ENCODE results near the gene MYH11.
"Not testable (repeated sequence)": the region's sequence is repeated elsewhere in the genome, so short reads cannot be mapped to it uniquely, and the experiment has no call there.

The MYH11 gene

GRCh38 chr16:15665107-15665506 is 191.7 kb downstream of the MYH11 start:
- TF ChIP-seq CTCF (IDR thresholded peaks at IDR 0.05): no peak
- no peaks in the 10 kb centered on the region for H3K27me3 ChIP-seq
- H3K36me3 ChIP-seq: peaks cover 71% of the 10 kb centered on the region
- no peak overlapping the region for H3K4me3 ChIP-seq (ENCODE audit: low read depth in 1 of 2, low read length in 1 of 2)
- no peak overlapping the region for H3K27ac ChIP-seq
- H3K4me1 ChIP-seq (ENCODE audit: control insufficient read depth in 1 of 2, insufficient read depth in 1 of 2, low read depth in 1 of 2, low read length in 1 of 2): peaks cover 10 to 12% of the 10 kb centered on the region in 2 experiments
- no peaks in the 10 kb centered on the region for H3K9me3 ChIP-seq

GRCh38 chr16:15660203-15660601 is 196.6 kb downstream of the MYH11 start:
- no peak for TF ChIP-seq CTCF (IDR thresholded peaks at IDR 0.05)
- Histone ChIP-seq H3K4me1 (ENCODE audit: control insufficient read depth in 1 of 2, insufficient read depth in 1 of 2, low read depth in 1 of 2, low read length in 1 of 2) (peaks cover 16 to 22% of the 10 kb centered on the region in 2 experiments), H3K4me3 (ENCODE audit: low read depth in 1 of 2, low read length in 1 of 2) (no peak overlapping the region), H3K27ac (peak overlapping the region; percentile 70), H3K27me3 (no peaks in the 10 kb centered on the region), H3K36me3 (peaks cover 29% of the 10 kb centered on the region), H3K9me3 (no peaks in the 10 kb centered on the region)

GRCh38 chr16:15658556-15658955 is 198.3 kb downstream of the MYH11 start:
- no peaks in the 10 kb centered on the region for H3K9me3 ChIP-seq
- peaks cover 26% of the 10 kb centered on the region for H3K36me3 ChIP-seq
- peak overlapping the region; percentile 70 for H3K27ac ChIP-seq
- peaks cover 16 to 26% of the 10 kb centered on the region in 2 experiments for H3K4me1 ChIP-seq (ENCODE audit: control insufficient read depth in 1 of 2, insufficient read depth in 1 of 2, low read depth in 1 of 2, low read length in 1 of 2)
- H3K4me3 ChIP-seq (ENCODE audit: low read depth in 1 of 2, low read length in 1 of 2): no peak overlapping the region
- no peaks in the 10 kb centered on the region for H3K27me3 ChIP-seq
- no peak for TF ChIP-seq CTCF (IDR thresholded peaks at IDR 0.05)

GRCh38 chr16:15658149-15658548 is 198.7 kb downstream of the MYH11 start:
- Histone ChIP-seq H3K9me3 (no peaks in the 10 kb centered on the region), H3K36me3 (peaks cover 25% of the 10 kb centered on the region), H3K4me3 (ENCODE audit: low read depth in 1 of 2, low read length in 1 of 2) (no peak overlapping the region), H3K4me1 (ENCODE audit: control insufficient read depth in 1 of 2, insufficient read depth in 1 of 2, low read depth in 1 of 2, low read length in 1 of 2) (peaks cover 16 to 29% of the 10 kb centered on the region in 2 experiments), H3K27me3 (no peaks in the 10 kb centered on the region), H3K27ac (peak overlapping the region; percentile 70)
- no peak for TF ChIP-seq CTCF (IDR thresholded peaks at IDR 0.05)

- not testable (repeated sequence) for H3K27me3 ChIP-seq; H3K27ac ChIP-seq; H3K4me3 ChIP-seq (ENCODE audit: low read depth in 1 of 2, low read length in 1 of 2); H3K9me3 ChIP-seq
- H3K4me1 ChIP-seq (ENCODE audit: control insufficient read depth in 1 of 2, insufficient read depth in 1 of 2, low read depth in 1 of 2, low read length in 1 of 2): peaks cover 38 to 46% of the 10 kb centered on the region in 2 experiments
- H3K36me3 ChIP-seq: peaks cover 34% of the 10 kb centered on the region
Observed at GRCh38 chr16:15655561-15655960, 201.3 kb downstream of the MYH11 start.

- Histone ChIP-seq H3K4me1 (ENCODE audit: control insufficient read depth in 1 of 2, insufficient read depth in 1 of 2, low read depth in 1 of 2, low read length in 1 of 2) (peaks cover 33 to 41% of the 10 kb centered on the region in 2 experiments), H3K27me3 (no peaks in the 10 kb centered on the region), H3K36me3 (peaks cover 34% of the 10 kb centered on the region), H3K4me3 (ENCODE audit: low read depth in 1 of 2, low read length in 1 of 2) (no peak overlapping the region), H3K27ac (no peak overlapping the region), H3K9me3 (no peaks in the 10 kb centered on the region)
- no peak for TF ChIP-seq CTCF (IDR thresholded peaks at IDR 0.05)
Observed at GRCh38 chr16:15654591-15654990, 202.2 kb downstream of the MYH11 start.
